ENCODE measurements around the gene FAM193B. TPM values are rescaled to one million over a fixed set of nuclear protein-coding genes. Genes with fewer than 3 reads are reported as not detected.

FAM193B gene
- total and polyA plus RNA-seq, 2 of the 13 experiments (the other 11 are each of a cell fraction or from before 2014, with no cell fraction given) = 21.2 to 40.9 TPM

- TF ChIP-seq GLMP (CRISPR knock-in tag; IDR thresholded peaks at IDR 0.05; ENCODE audit: borderline replicate concordance) (no peak), ZNF138 (CRISPR knock-in tag; IDR thresholded peaks at IDR 0.05; ENCODE audit: low read depth) (no peak), MLXIP (CRISPR knock-in tag; IDR thresholded peaks at IDR 0.05; ENCODE audit: borderline replicate concordance) (no peak), RFX1 (IDR thresholded peaks at IDR 0.05) (no peak), SRSF9 (IDR thresholded peaks at IDR 0.05; ENCODE audit: borderline replicate concordance, insufficient read depth, low read depth, low read length, poor library complexity, severe bottlenecking) (no peak), FOXO1 (CRISPR knock-in tag; IDR thresholded peaks at IDR 0.05) (no peak; the same call in 1 of the 2 replicates), ETV5 (CRISPR knock-in tag; IDR thresholded peaks at IDR 0.05; ENCODE audit: borderline replicate concordance) (no peak; the same call in 1 of the 2 replicates), RAD21 (CRISPR knock-in tag; IDR thresholded peaks at IDR 0.05) (no peak), ZNF234 (CRISPR knock-in tag; conservative IDR thresholded peaks at IDR 0.05) (no peak), ZNF782 (CRISPR knock-in tag; IDR thresholded peaks at IDR 0.05; ENCODE audit: borderline replicate concordance) (no peak), RNF2 (conservative IDR thresholded peaks at IDR 0.05; ENCODE audit: low read depth) (no peak), NFIB (CRISPR knock-in tag; IDR thresholded peaks at IDR 0.05; ENCODE audit: borderline replicate concordance) (no peak), TP53 (CRISPR knock-in tag; conservative IDR thresholded peaks at IDR 0.05) (no peak), PHF21A (CRISPR knock-in tag; IDR thresholded peaks at IDR 0.05) (0 out of 2 replicates have a peak, but pooled peaks have one; percentile 29), BCLAF1 (IDR thresholded peaks at IDR 0.05) (no peak)
- TF ChIP-seq, protein P1, sequence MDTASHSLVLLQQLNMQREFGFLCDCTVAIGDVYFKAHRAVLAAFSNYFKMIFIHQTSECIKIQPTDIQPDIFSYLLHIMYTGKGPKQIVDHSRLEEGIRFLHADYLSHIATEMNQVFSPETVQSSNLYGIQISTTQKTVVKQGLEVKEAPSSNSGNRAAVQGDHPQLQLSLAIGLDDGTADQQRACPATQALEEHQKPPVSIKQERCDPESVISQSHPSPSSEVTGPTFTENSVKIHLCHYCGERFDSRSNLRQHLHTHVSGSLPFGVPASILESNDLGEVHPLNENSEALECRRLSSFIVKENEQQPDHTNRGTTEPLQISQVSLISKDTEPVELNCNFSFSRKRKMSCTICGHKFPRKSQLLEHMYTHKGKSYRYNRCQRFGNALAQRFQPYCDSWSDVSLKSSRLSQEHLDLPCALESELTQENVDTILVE (CRISPR knock-in tag; IDR thresholded peaks at IDR 0.05) = peak; percentile 89; the same call in 1 of the 2 replicates
- TF ChIP-seq, protein P2, sequence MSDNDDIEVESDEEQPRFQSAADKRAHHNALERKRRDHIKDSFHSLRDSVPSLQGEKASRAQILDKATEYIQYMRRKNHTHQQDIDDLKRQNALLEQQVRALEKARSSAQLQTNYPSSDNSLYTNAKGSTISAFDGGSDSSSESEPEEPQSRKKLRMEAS (IDR thresholded peaks at IDR 0.05) = 0 out of 2 replicates have a peak, but pooled peaks have one; percentile 36
- TF ChIP-seq, protein P3, sequence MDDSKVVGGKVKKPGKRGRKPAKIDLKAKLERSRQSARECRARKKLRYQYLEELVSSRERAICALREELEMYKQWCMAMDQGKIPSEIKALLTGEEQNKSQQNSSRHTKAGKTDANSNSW (CRISPR knock-in tag; IDR thresholded peaks at IDR 0.05; ENCODE audit: borderline replicate concordance) = no peak
Measured at GRCh38 chr5:177554474-177555111, at the start of gene FAM193B (continued).
